ENCODE results near the gene FUT7. TPM values are rescaled to one million over a fixed set of nuclear protein-coding genes. Genes with fewer than 3 reads are reported as not detected.

Gene FUT7
- total and polyA plus RNA-seq, 8 donors, result 0.08 to 2.9 (median 0.11) TPM; not detected in 3

- Histone ChIP-seq H3K4me3 (no peak overlapping the region), H3K9me3 (peaks cover 0 to 4% of the 10 kb centered on the region in 2 donors), H3K27me3 (peaks cover 0 to 5% of the 10 kb centered on the region in 2 donors), H3K4me1 (peaks cover 0 to 45% of the 10 kb centered on the region in 2 donors), H3K27ac (no peak overlapping the region), H3K36me3 (no peaks in the 10 kb centered on the region)
- ATAC-seq (no peak), DNase-seq (no peak)
- no peak for TF ChIP-seq CTCF (IDR thresholded peaks at IDR 0.05)
- intact Hi-C loops (cut with DNase I), result no loop called here
Observed at GRCh38 chr9:137001857-137002645, 29.8 kb downstream of the FUT7 start.

GRCh38 chr9:137000177-137000930 is 31.5 kb downstream of the FUT7 start:
- peaks cover 0 to 19% of the 10 kb centered on the region in 2 donors for H3K27me3 ChIP-seq
- TF ChIP-seq CTCF (IDR thresholded peaks at IDR 0.05), result no peak
- peak overlapping the region; percentile 39 to 81 for H3K27ac ChIP-seq
- ATAC-seq (no peak), DNase-seq (no peak)
- no peaks in the 10 kb centered on the region for H3K36me3 ChIP-seq
- no peak overlapping the region for H3K4me3 ChIP-seq
- peaks cover 0 to 3% of the 10 kb centered on the region in 2 donors for H3K9me3 ChIP-seq
- intact Hi-C loops (cut with DNase I), result no loop called here
- peaks cover 10 to 62% of the 10 kb centered on the region in 2 donors for H3K4me1 ChIP-seq

- Histone ChIP-seq H3K4me3 (no peak overlapping the region), H3K36me3 (peaks cover 0 to 19% of the 10 kb centered on the region in 2 donors), H3K27me3 (peaks cover 0 to 32% of the 10 kb centered on the region in 2 donors), H3K27ac (peak overlapping the region; percentile 33 to 69), H3K4me1 (peaks cover 23 to 87% of the 10 kb centered on the region in 2 donors), H3K9me3 (no peaks in the 10 kb centered on the region)
- ATAC-seq (no peak), DNase-seq (no peak)
- TF ChIP-seq CTCF (IDR thresholded peaks at IDR 0.05), result no peak
- intact Hi-C loops (cut with DNase I), result no loop called here
Observed at GRCh38 chr9:136997830-136998234, 34.1 kb downstream of the FUT7 start.

GRCh38 chr9:136997371-136997770 is 34.5 kb downstream of the FUT7 start:
- no peak for TF ChIP-seq CTCF (IDR thresholded peaks at IDR 0.05)
- Histone ChIP-seq H3K4me3 (peak overlapping the region in 1 of 2 donors; percentile 26), H3K4me1 (peaks cover 27 to 90% of the 10 kb centered on the region in 2 donors), H3K36me3 (peaks cover 0 to 19% of the 10 kb centered on the region in 2 donors), H3K27me3 (peaks cover 0 to 32% of the 10 kb centered on the region in 2 donors), H3K9me3 (no peaks in the 10 kb centered on the region), H3K27ac (peak overlapping the region; percentile 33 to 69)
- intact Hi-C loops (cut with DNase I), result no loop called here
- DNase-seq, result no peak
- ATAC-seq, result no peak

Measured in left lung (tissue), 10 donors.